ENCODE data around the gene ATP6V1D. TPM values are rescaled to one million over a fixed set of nuclear protein-coding genes. Genes with fewer than 3 reads are reported as not detected.

The ATP6V1D gene
- total and polyA plus RNA-seq, 2 experiments from 2014 or later = 128 to 191 TPM

- WGBS, 2 experiments (ENCODE audit: low coverage in 1 of 2, low lambda C conversion rate in 2 of 2, missing lambda C conversion rate in 2 of 2) = 55 to 58% methylated on average over 6 of the region's 6 CpGs
- H3K4me2 ChIP-seq (ENCODE audit: unreplicated experiment) = no peak overlapping the region
Observed at GRCh38 chr14:67393689-67394088, 34.1 kb upstream of the ATP6V1D start.

GRCh38 chr14:67392800-67393199 lies 33.2 kb upstream of the ATP6V1D start:
- H3K27ac ChIP-seq = no peak overlapping the region
- H3K4me3 ChIP-seq = no peak overlapping the region
- in situ Hi-C loops (cut with MboI) = no loop called here
- H3K79me2 ChIP-seq (ENCODE audit: insufficient read depth) = no peaks in the 10 kb centered on the region
- no peaks in the 10 kb centered on the region for H3K27me3 ChIP-seq (replicated peaks; ENCODE audit: insufficient read depth)
- H3K9ac ChIP-seq = no peak overlapping the region
- no peak overlapping the region for H3K4me2 ChIP-seq (ENCODE audit: unreplicated experiment)
- H3K36me3 ChIP-seq (ENCODE audit: low read depth) = peaks cover under 1% of the 10 kb centered on the region; the same call in 1 of the 2 replicates
- no peak overlapping the region for H2AFZ ChIP-seq
- TF ChIP-seq EZH2phosphoT487 (IDR thresholded peaks at IDR 0.05; ENCODE audit: insufficient read depth, low read depth) (no peak), EZH2 (IDR thresholded peaks at IDR 0.05; ENCODE audit: insufficient read depth, poor library complexity, severe bottlenecking) (no peak)
- no peaks in the 10 kb centered on the region for H4K20me1 ChIP-seq (ENCODE audit: insufficient read depth)
- H3F3A ChIP-seq (ENCODE audit: insufficient read depth) = no peaks in the 10 kb centered on the region; the same call in 1 of the 2 replicates
- H3K9me3 ChIP-seq (ENCODE audit: low read depth) = no peaks in the 10 kb centered on the region
- 80 to 83% methylated on average over 8 to 9 of the region's 9 CpGs for WGBS, 2 experiments (ENCODE audit: low coverage in 1 of 2, low lambda C conversion rate in 2 of 2, missing lambda C conversion rate in 2 of 2)
- peaks cover 15% of the 10 kb centered on the region for H3K4me1 ChIP-seq (ENCODE audit: insufficient read depth)
- no peak for DNase-seq
- H3K9me2 ChIP-seq (ENCODE audit: insufficient read depth) = no peaks in the 10 kb centered on the region

More at GRCh38 chr14:67393689-67394088, 34.1 kb upstream of the ATP6V1D start:
- Histone ChIP-seq H3F3A (ENCODE audit: insufficient read depth) (no peaks in the 10 kb centered on the region), H3K9me2 (ENCODE audit: insufficient read depth) (no peaks in the 10 kb centered on the region), H3K9ac (no peak overlapping the region), H3K79me2 (ENCODE audit: insufficient read depth) (no peaks in the 10 kb centered on the region), H3K27me3 (replicated peaks; ENCODE audit: insufficient read depth) (no peaks in the 10 kb centered on the region), H3K4me3 (no peak overlapping the region), H3K4me1 (ENCODE audit: insufficient read depth) (peaks cover 15% of the 10 kb centered on the region), H4K20me1 (ENCODE audit: insufficient read depth) (no peaks in the 10 kb centered on the region), H2AFZ (no peak overlapping the region), H3K9me3 (ENCODE audit: low read depth) (no peaks in the 10 kb centered on the region), H3K36me3 (ENCODE audit: low read depth) (no peaks in the 10 kb centered on the region), H3K27ac (no peak overlapping the region)
- DNase-seq = no peak
- in situ Hi-C loops (cut with MboI) = no loop called here
- TF ChIP-seq EZH2 (IDR thresholded peaks at IDR 0.05; ENCODE audit: insufficient read depth, poor library complexity, severe bottlenecking) (no peak), EZH2phosphoT487 (IDR thresholded peaks at IDR 0.05; ENCODE audit: insufficient read depth, low read depth) (no peak)

GRCh38 chr14:67392123-67392522 lies 32.5 kb upstream of the ATP6V1D start:
- no peak overlapping the region for H3K4me2 ChIP-seq (ENCODE audit: unreplicated experiment)
- in situ Hi-C loops (cut with MboI) = no loop called here

GRCh38 chr14:67391268-67391667 lies 31.7 kb upstream of the ATP6V1D start:
- H3K27ac ChIP-seq = no peak overlapping the region
- no peaks in the 10 kb centered on the region for H3K27me3 ChIP-seq (replicated peaks; ENCODE audit: insufficient read depth)
- peaks cover 15% of the 10 kb centered on the region for H3F3A ChIP-seq (ENCODE audit: insufficient read depth)
- no peak overlapping the region for H3K9ac ChIP-seq
- H3K9me2 ChIP-seq (ENCODE audit: insufficient read depth) = no peaks in the 10 kb centered on the region
- H3K9me3 ChIP-seq (ENCODE audit: low read depth) = no peaks in the 10 kb centered on the region
- H3K36me3 ChIP-seq (ENCODE audit: low read depth) = peaks cover 5% of the 10 kb centered on the region; the same call in 1 of the 2 replicates
- no peak overlapping the region for H3K4me3 ChIP-seq
- H3K4me2 ChIP-seq (ENCODE audit: unreplicated experiment) = no peak overlapping the region
- H3K79me2 ChIP-seq (ENCODE audit: insufficient read depth) = no peaks in the 10 kb centered on the region
- WGBS, 2 experiments (ENCODE audit: low coverage in 1 of 2, low lambda C conversion rate in 2 of 2, missing lambda C conversion rate in 2 of 2) = 84 to 90% methylated on average over 6 of the region's 6 CpGs
- no peaks in the 10 kb centered on the region for H4K20me1 ChIP-seq (ENCODE audit: insufficient read depth)
- peaks cover 8% of the 10 kb centered on the region for H3K4me1 ChIP-seq (ENCODE audit: insufficient read depth)
- no peak overlapping the region for H2AFZ ChIP-seq
- no peak for DNase-seq
- TF ChIP-seq EZH2phosphoT487 (IDR thresholded peaks at IDR 0.05; ENCODE audit: insufficient read depth, low read depth) (no peak), EZH2 (IDR thresholded peaks at IDR 0.05; ENCODE audit: insufficient read depth, poor library complexity, severe bottlenecking) (no peak)
- in situ Hi-C loops (cut with MboI) = no loop called here

More at GRCh38 chr14:67392123-67392522, 32.5 kb upstream of the ATP6V1D start:
- Histone ChIP-seq H3K9me3 (ENCODE audit: low read depth) (no peaks in the 10 kb centered on the region), H3K9me2 (ENCODE audit: insufficient read depth) (no peaks in the 10 kb centered on the region), H2AFZ (no peak overlapping the region), H3K27me3 (replicated peaks; ENCODE audit: insufficient read depth) (no peaks in the 10 kb centered on the region), H3K4me3 (no peak overlapping the region), H3K27ac (no peak overlapping the region), H3F3A (ENCODE audit: insufficient read depth) (peaks cover 7% of the 10 kb centered on the region), H4K20me1 (ENCODE audit: insufficient read depth) (no peaks in the 10 kb centered on the region), H3K4me1 (ENCODE audit: insufficient read depth) (peaks cover 15% of the 10 kb centered on the region), H3K79me2 (ENCODE audit: insufficient read depth) (no peaks in the 10 kb centered on the region), H3K9ac (no peak overlapping the region), H3K36me3 (ENCODE audit: low read depth) (peaks cover 3% of the 10 kb centered on the region; the same call in 1 of the 2 replicates)
- WGBS, 2 experiments (ENCODE audit: low coverage in 1 of 2, low lambda C conversion rate in 2 of 2, missing lambda C conversion rate in 2 of 2) = 84 to 88% methylated on average over 3 of the region's 3 CpGs
- no peak for DNase-seq
- TF ChIP-seq EZH2phosphoT487 (IDR thresholded peaks at IDR 0.05; ENCODE audit: insufficient read depth, low read depth) = no peak
- no peak for TF ChIP-seq EZH2 (IDR thresholded peaks at IDR 0.05; ENCODE audit: insufficient read depth, poor library complexity, severe bottlenecking)

Data from GM23248 (cell line).